ENCODE measurements around the gene RDH11.
"Not testable (repeated sequence)": the region's sequence is repeated elsewhere in the genome, so short reads cannot be mapped to it uniquely, and the experiment has no call there.

RDH11 gene

GRCh38 chr14:67695394-67695949, at the start of gene RDH11:
Gene RDH11 (minus strand): TSS chr14:67695764. CDS start chr14:67695703, 61 bp downstream.
- DNase-seq: peak; percentile 70

GRCh38 chr14:67744046-67744445, 48.5 kb upstream of the RDH11 start:
- DNase-seq: no peak

- DNase-seq: no peak
Measured at GRCh38 chr14:67738740-67739504, 43.4 kb upstream of the RDH11 start.

GRCh38 chr14:67736771-67737170, 41.2 kb upstream of the RDH11 start:
- DNase-seq: no peak

GRCh38 chr14:67735336-67736147, 40.0 kb upstream of the RDH11 start:
- no peak for DNase-seq

- DNase-seq: no peak
Measured at GRCh38 chr14:67734675-67735074, 39.1 kb upstream of the RDH11 start.

GRCh38 chr14:67733616-67734015, 38.1 kb upstream of the RDH11 start:
- no peak for DNase-seq

- DNase-seq: no peak
Measured at GRCh38 chr14:67729072-67729885, 33.7 kb upstream of the RDH11 start.

GRCh38 chr14:67728258-67728657, 32.7 kb upstream of the RDH11 start:
- DNase-seq: no peak

- no peak for DNase-seq
Measured at GRCh38 chr14:67727361-67727760, 31.8 kb upstream of the RDH11 start.

GRCh38 chr14:67725171-67725570, 29.6 kb upstream of the RDH11 start:
- DNase-seq: no peak

- no peak for DNase-seq
Measured at GRCh38 chr14:67722293-67722692, 26.7 kb upstream of the RDH11 start.

- no peak for DNase-seq
Measured at GRCh38 chr14:67721875-67722274, 26.3 kb upstream of the RDH11 start.

GRCh38 chr14:67719866-67720265, 24.3 kb upstream of the RDH11 start:
- no peak for DNase-seq

GRCh38 chr14:67719385-67719784, 23.8 kb upstream of the RDH11 start:
- DNase-seq: not testable (repeated sequence)

GRCh38 chr14:67718265-67718664, 22.7 kb upstream of the RDH11 start:
- no peak for DNase-seq

- no peak for DNase-seq
Measured at GRCh38 chr14:67717048-67717447, 21.5 kb upstream of the RDH11 start.

- DNase-seq: no peak
Measured at GRCh38 chr14:67710209-67710608, 14.6 kb upstream of the RDH11 start.

- DNase-seq: not testable (repeated sequence)
Measured at GRCh38 chr14:67709796-67710195, 14.2 kb upstream of the RDH11 start.

GRCh38 chr14:67709346-67709745, 13.8 kb upstream of the RDH11 start:
- not testable (repeated sequence) for DNase-seq

- no peak for DNase-seq
Measured at GRCh38 chr14:67705211-67705610, 9.6 kb upstream of the RDH11 start.

- DNase-seq: peak; percentile 38
Measured at GRCh38 chr14:67704484-67705089, 9.0 kb upstream of the RDH11 start.

GRCh38 chr14:67703997-67704396, 8.4 kb upstream of the RDH11 start:
- no peak for DNase-seq

All from NCI-H774 (cell line).